CD4-positive, CD25-positive, alpha-beta regulatory T cell (primary cell): Measurements from ENCODE around the gene YPEL5. TPM values are rescaled to one million over a fixed set of nuclear protein-coding genes. Genes with fewer than 3 reads are reported as not detected.

Experiments
- ATAC-seq, 2 donors: fragments of 150-1000 bp; cut with Tn5 transposase; one replicate each; pipeline ENCODE4 v1.10.0; 2021; ENCODE audit warnings: low read depth in 2 of 2, moderate number of reproducible peaks in 2 of 2, moderate library complexity in 1 of 2
- DNase-seq, 3 donors: peaks; one replicate each; pipeline versions ENCODE4 v3.0.0 to v3.0.0-alpha.2; 2012 to 2022; ENCODE audit warnings: mixed read lengths in 1 of 3
- H3K27ac ChIP-seq: one replicate; pipeline ENCODE4 v1.7.0; 2013; ENCODE audit warnings: mild to moderate bottlenecking, low read length; ENCODE audit not compliant: insufficient read depth, poor library complexity, severe bottlenecking
- H3K27me3 ChIP-seq: one replicate; pipeline ENCODE4 v1.7.0; 2013; ENCODE audit warnings: low read length; ENCODE audit not compliant: control insufficient read depth, insufficient read depth
- H3K36me3 ChIP-seq: one replicate; pipeline ENCODE4 v1.7.0; 2013; ENCODE audit warnings: mild to moderate bottlenecking, low read length, moderate library complexity; ENCODE audit not compliant: control insufficient read depth, insufficient read depth
- H3K4me1 ChIP-seq: 2 replicates; pipeline ENCODE4 v1.7.0; 2013; ENCODE audit warnings: mild to moderate bottlenecking, low read length; ENCODE audit not compliant: insufficient read depth, control insufficient read depth, poor library complexity, severe bottlenecking
- H3K4me3 ChIP-seq: one replicate; pipeline ENCODE4 v1.7.0; 2013; ENCODE audit warnings: low read depth, mild to moderate bottlenecking, low read length, moderate library complexity
- H3K9me3 ChIP-seq, 2 experiments: 1 replicate in 1 of 2; 2 replicates in 1 of 2; pipeline ENCODE4 v1.7.0; 2013; ENCODE audit warnings: low read length in 2 of 2, mild to moderate bottlenecking in 1 of 2, moderate library complexity in 1 of 2; ENCODE audit not compliant: control insufficient read depth in 2 of 2
- H3K27ac Mint-ChIP-seq, 3 donors: one replicate each; pipeline ENCODE4 v1.8.0; 2020 to 2022; ENCODE audit warnings: mild to moderate bottlenecking in 3 of 3, mixed read lengths in 3 of 3, moderate library complexity in 2 of 3
- H3K27me3 Mint-ChIP-seq: one replicate; pipeline ENCODE4 v1.8.0; 2022; ENCODE audit warnings: mild to moderate bottlenecking, mixed read lengths
- H3K36me3 Mint-ChIP-seq: one replicate; pipeline ENCODE4 v1.8.0; 2020; ENCODE audit warnings: mixed read lengths
- H3K4me1 Mint-ChIP-seq, 4 donors: one replicate each; pipeline ENCODE4 v1.8.0; 2020 to 2022; ENCODE audit warnings: mixed read lengths in 4 of 4, mild to moderate bottlenecking in 1 of 4
- H3K4me3 Mint-ChIP-seq, 4 donors: one replicate each; pipeline ENCODE4 v1.8.0; 2020 to 2022; ENCODE audit warnings: mild to moderate bottlenecking in 4 of 4, mixed read lengths in 4 of 4, moderate library complexity in 3 of 4
- H3K9me3 Mint-ChIP-seq, 7 donors: one replicate each; pipeline ENCODE4 v1.8.0; 2020 to 2022; ENCODE audit warnings: mixed read lengths in 7 of 7, mild to moderate bottlenecking in 3 of 7, moderate library complexity in 2 of 7
- polyA plus RNA-seq, 4 donors: library from polyadenylated mRNA; unstranded; fragments of 300-500 nt; fragmentation: Illumina TruSeq; gene quantifications; one replicate each; pipeline ENCODE4 v1.2.3, GENCODE V29; 2021
- total RNA-seq: library from RNA; stranded (reverse); gene quantifications from one replicate; pipeline ENCODE4 v1.2.3, GENCODE V29; 2022

Gene YPEL5
- total and polyA plus RNA-seq, 5 donors from 2014 or later = 158 to 616 (median 176) TPM

DNA sequence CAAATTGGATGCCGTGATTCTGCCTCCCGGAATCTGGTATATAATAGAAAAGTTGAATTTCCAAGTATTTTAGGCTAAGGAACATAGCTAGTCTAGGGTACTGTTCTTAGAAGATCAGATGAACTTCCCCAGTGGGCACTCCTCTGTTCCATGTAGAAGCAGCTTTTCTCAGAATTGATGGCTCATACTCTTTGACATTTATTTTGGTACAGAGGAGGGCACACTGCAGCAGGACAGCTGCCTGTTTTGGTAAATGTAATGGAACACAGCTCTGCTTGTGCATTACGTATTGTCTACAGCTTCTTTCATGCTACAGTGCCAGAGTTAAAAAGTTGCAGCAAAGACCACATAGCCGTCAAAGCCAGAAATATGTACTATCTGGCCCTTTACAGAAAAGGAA lies 10.8 kb downstream of the YPEL5 start:
- no peaks in the 10 kb centered on the region for H3K9me3 ChIP-seq
- peaks cover 79% of the 10 kb centered on the region for H3K36me3 ChIP-seq
- peak; percentile 50 to 58 for ATAC-seq
- peaks cover 27 to 55% (median 42%) of the 10 kb centered on the region in 4 donors for H3K4me1 Mint-ChIP-seq
- no peak overlapping the region for H3K4me3 ChIP-seq
- H3K36me3 Mint-ChIP-seq = peaks cover 63% of the 10 kb centered on the region
- peak overlapping the region in 1 of 4 donors; percentile 47 for H3K4me3 Mint-ChIP-seq
- H3K4me1 ChIP-seq = peaks cover 4% of the 10 kb centered on the region
- peak overlapping the region in 1 of 3 donors; percentile 26 for H3K27ac Mint-ChIP-seq
- H3K9me3 Mint-ChIP-seq = no peaks in the 10 kb centered on the region
- H3K27ac ChIP-seq = no peak overlapping the region
- H3K27me3 Mint-ChIP-seq = no peaks in the 10 kb centered on the region
- DNase-seq = peak in 2 of 3 donors; percentile 13 to 82
- no peaks in the 10 kb centered on the region for H3K27me3 ChIP-seq

DNA sequence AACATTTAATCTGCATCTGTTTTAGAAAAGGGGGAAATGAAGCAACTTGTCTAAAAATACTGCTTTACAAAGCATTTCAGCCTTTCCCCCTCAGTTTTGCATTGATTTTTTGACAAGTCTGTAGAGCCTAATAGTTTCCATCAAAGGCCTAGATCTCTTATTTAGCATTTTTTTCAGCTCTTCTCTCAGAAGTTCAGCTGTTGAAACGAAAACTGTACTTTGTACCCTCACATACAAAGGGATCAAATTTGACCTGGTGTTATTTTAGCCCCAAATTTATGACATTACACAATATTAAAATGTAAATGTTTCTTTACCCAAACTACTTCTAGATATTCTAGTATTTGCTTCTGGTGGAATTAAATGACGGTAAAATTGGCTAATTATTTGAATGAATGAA lies 13.0 kb downstream of the YPEL5 start:
- DNase-seq = peak in 1 of 3 donors; percentile 1
- no peaks in the 10 kb centered on the region for H3K27me3 ChIP-seq
- Mint-ChIP-seq H3K4me3 (no peak overlapping the region), H3K27ac (no peak overlapping the region), H3K36me3 (peaks cover 59% of the 10 kb centered on the region), H3K4me1 (peaks cover 27 to 37% (median 33%) of the 10 kb centered on the region in 4 donors), H3K27me3 (no peaks in the 10 kb centered on the region), H3K9me3 (no peaks in the 10 kb centered on the region)
- no peak overlapping the region for H3K4me3 ChIP-seq
- no peaks in the 10 kb centered on the region for H3K9me3 ChIP-seq
- peaks cover 4% of the 10 kb centered on the region for H3K4me1 ChIP-seq
- H3K27ac ChIP-seq = no peak overlapping the region
- ATAC-seq = no peak
- peaks cover 63% of the 10 kb centered on the region for H3K36me3 ChIP-seq

DNA sequence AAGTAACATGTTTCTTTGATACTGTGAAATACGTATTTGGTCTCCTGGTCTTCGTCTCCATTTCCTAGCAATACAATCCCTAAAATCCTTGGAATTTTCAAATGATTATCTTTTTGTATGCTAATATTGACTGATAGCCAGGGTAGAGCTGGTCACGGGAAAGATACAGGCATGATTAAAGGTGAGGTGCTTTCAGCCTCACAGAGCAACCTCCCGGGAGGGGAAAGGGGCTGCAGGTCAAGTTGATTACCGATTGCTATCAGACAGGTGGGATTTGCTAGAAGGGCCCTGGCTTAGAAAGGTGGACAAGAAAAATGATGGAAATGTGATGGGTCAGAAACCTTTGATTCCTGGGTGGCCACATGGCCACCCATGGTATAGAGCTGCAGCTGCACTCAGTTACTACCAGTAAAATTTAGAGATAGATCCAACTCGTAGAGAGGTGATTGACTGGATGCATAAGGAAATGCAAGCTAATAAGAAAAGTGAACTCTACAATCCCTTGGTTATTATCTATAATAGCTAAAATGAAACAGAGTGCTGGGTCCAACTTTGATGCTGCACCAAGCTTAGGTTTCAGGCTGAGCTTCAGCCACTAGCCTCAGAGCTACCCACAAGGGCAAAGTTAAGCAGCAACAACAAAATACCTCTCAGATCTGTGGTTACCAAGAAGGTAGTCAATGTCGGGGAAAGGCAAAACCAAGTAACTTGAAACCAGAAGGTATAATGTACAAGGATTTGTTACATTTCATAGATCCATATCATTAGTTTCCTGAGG lies 15.3 kb downstream of the YPEL5 start:
- no peaks in the 10 kb centered on the region for H3K9me3 Mint-ChIP-seq
- no peaks in the 10 kb centered on the region for H3K4me1 ChIP-seq
- ATAC-seq (no peak), DNase-seq (peak in 2 of 3 donors; percentile 24 to 28)
- no peak overlapping the region for H3K27ac ChIP-seq
- no peak overlapping the region for H3K4me3 ChIP-seq
- H3K36me3 Mint-ChIP-seq = peaks cover 45% of the 10 kb centered on the region
- no peaks in the 10 kb centered on the region for H3K9me3 ChIP-seq
- peak overlapping the region in 2 of 3 donors; percentile 24 to 27 for H3K27ac Mint-ChIP-seq
- peaks cover 10 to 27% (median 20%) of the 10 kb centered on the region in 4 donors for H3K4me1 Mint-ChIP-seq
- H3K4me3 Mint-ChIP-seq = peak overlapping the region in 2 of 4 donors; percentile 17 to 35
- no peaks in the 10 kb centered on the region for H3K27me3 ChIP-seq
- H3K27me3 Mint-ChIP-seq = no peaks in the 10 kb centered on the region
- H3K36me3 ChIP-seq = peaks cover 52% of the 10 kb centered on the region

DNA sequence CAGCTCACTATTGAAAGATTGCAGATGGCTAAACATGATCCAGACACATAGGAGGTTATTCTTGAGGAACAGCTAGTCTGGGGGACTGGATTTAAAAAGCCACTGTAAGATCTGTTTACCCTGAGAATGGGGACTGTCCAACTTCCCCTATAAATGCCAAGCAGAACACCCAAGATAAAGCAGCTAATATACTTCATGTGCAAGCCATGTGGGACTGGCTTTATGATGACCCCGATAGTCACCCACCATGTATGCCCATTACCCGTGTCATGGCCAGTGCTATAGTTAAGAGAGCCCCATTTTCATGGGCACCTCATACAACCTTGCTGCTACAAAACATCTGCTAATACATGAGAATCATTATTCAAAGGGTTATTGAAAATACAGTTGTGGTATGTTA lies 16.0 kb downstream of the YPEL5 start:
- Mint-ChIP-seq H3K4me3 (peak overlapping the region in 2 of 4 donors; percentile 17 to 35), H3K9me3 (no peaks in the 10 kb centered on the region), H3K27me3 (peaks cover under 1% of the 10 kb centered on the region), H3K36me3 (peaks cover 39% of the 10 kb centered on the region), H3K4me1 (peaks cover 3 to 22% (median 15%) of the 10 kb centered on the region in 4 donors), H3K27ac (peak overlapping the region in 1 of 3 donors; percentile 13)
- Histone ChIP-seq H3K4me3 (no peak overlapping the region), H3K27ac (no peak overlapping the region), H3K4me1 (no peaks in the 10 kb centered on the region), H3K9me3 (no peaks in the 10 kb centered on the region), H3K27me3 (no peaks in the 10 kb centered on the region), H3K36me3 (peaks cover 49% of the 10 kb centered on the region)
- ATAC-seq (no peak), DNase-seq (no peak)

DNA sequence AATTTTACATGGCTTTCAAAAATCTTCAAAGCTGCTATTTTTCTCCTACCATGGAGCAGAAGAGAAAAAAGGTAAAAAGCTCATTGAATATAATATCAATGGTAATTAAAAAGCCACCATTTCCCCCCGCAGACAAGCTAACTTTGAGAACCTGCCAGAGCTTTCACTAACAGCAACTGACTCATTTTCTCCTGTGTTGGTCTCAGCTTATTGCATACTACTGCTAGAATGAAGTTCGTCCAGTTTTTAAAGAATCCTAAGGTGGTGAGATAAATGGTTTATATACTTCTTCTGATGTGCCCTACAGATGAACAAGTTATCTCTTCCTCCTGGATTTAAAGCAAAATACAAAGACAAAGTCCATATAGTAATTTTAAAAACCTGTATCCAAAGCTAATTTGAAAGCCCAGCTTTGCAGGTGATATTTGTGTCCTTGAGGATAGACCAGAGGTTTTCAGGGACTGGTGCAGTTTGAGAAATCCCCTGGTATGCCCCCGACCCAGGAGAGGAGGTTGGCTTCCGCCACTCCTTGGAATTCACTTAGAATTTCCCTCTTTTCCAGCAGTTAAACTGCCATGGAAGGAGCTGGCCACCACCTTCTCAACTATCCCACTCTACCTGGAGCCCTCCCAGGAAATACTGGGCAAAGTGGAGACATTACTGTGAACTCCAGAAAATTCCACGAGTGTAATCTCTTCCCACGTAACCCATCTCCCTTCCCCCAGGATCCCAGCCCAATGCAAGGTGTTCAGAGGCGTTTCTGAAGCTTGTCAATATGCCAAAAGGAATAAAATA lies 17.5 kb downstream of the YPEL5 start:
- Histone ChIP-seq H3K27ac (no peak overlapping the region), H3K27me3 (no peaks in the 10 kb centered on the region), H3K36me3 (peaks cover 34% of the 10 kb centered on the region), H3K4me1 (no peaks in the 10 kb centered on the region), H3K9me3 (no peaks in the 10 kb centered on the region), H3K4me3 (no peak overlapping the region)
- Mint-ChIP-seq H3K27me3 (peaks cover 5% of the 10 kb centered on the region), H3K4me3 (no peak overlapping the region), H3K27ac (no peak overlapping the region), H3K4me1 (peaks cover 2 to 16% (median 9%) of the 10 kb centered on the region in 4 donors), H3K36me3 (peaks cover 28% of the 10 kb centered on the region), H3K9me3 (no peaks in the 10 kb centered on the region)
- DNase-seq (peak in 1 of 3 donors; percentile 22), ATAC-seq (no peak)

DNA sequence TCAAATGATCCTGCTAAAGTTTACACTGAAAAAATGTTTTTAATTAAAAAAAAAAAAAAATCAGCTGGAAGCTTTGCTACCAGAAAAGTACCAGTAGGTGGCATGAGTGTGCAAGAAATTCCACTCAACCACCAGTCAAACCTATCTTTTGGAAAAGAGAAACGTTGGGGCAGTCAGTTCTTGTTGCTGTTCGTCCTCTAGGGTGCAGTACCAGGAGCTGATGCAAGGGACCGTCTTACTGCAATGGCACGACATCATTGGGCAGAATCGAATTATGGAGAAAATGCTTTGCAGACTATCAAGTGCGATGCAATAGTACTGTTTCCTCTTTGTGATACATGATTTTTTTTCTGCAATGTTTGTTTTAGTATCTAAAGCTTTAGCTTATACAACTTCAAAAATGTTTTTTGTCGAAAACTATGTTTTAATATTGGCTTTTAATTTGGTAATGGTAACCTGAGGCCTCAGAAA lies 18.3 kb downstream of the YPEL5 start:
- Mint-ChIP-seq H3K9me3 (no peaks in the 10 kb centered on the region), H3K4me3 (no peak overlapping the region), H3K36me3 (peaks cover 20% of the 10 kb centered on the region), H3K27me3 (peaks cover 5% of the 10 kb centered on the region), H3K4me1 (peaks cover 2 to 16% (median 9%) of the 10 kb centered on the region in 4 donors), H3K27ac (no peak overlapping the region)
- H3K9me3 ChIP-seq = no peaks in the 10 kb centered on the region
- ATAC-seq (peak; percentile 88 to 94), DNase-seq (peak; percentile 47 to 92 (median 83))
- H3K27ac ChIP-seq = no peak overlapping the region
- no peaks in the 10 kb centered on the region for H3K4me1 ChIP-seq
- no peaks in the 10 kb centered on the region for H3K27me3 ChIP-seq
- peaks cover 27% of the 10 kb centered on the region for H3K36me3 ChIP-seq
- H3K4me3 ChIP-seq = no peak overlapping the region

DNA sequence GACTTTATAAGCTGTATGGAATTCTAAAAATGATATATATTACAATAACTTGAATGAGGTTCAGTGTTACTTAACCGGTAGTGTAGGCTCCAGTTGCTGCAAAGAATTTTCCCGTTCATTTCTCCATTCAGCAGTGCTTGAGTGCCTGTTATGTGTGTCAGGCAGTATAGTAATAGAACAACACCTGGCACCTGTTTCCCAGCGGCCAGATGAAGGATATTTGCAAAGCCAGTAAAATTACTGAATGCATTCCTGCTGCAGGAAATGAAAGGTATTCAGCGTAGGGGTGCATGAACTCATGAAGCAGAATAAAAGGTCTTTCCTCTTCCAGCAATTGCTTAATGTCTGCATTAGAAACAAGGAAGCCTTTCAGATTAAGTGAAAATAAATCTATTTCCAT lies 18.8 kb downstream of the YPEL5 start:
- H3K36me3 Mint-ChIP-seq = peaks cover 15% of the 10 kb centered on the region
- no peak overlapping the region for H3K27ac Mint-ChIP-seq
- peaks cover 2 to 16% (median 8%) of the 10 kb centered on the region in 4 donors for H3K4me1 Mint-ChIP-seq
- peaks cover 0 to 1% (median 0%) of the 10 kb centered on the region in 7 donors for H3K9me3 Mint-ChIP-seq
- no peak for ATAC-seq
- Histone ChIP-seq H3K27ac (no peak overlapping the region), H3K27me3 (no peaks in the 10 kb centered on the region), H3K9me3 (no peaks in the 10 kb centered on the region), H3K36me3 (peaks cover 22% of the 10 kb centered on the region), H3K4me1 (no peaks in the 10 kb centered on the region), H3K4me3 (no peak overlapping the region)
- DNase-seq = no peak
- no peak overlapping the region for H3K4me3 Mint-ChIP-seq
- H3K27me3 Mint-ChIP-seq = peaks cover 5% of the 10 kb centered on the region
